Type B pancreatic cell (in vitro differentiated cells): ENCODE results near the gene OXCT2. TPM values are rescaled to one million over a fixed set of nuclear protein-coding genes. Genes with fewer than 3 reads are reported as not detected.
A peak's percentile ranks its signal among the peaks of the same experiment; 100 is the strongest.

ENCODE experiments used
- DNase-seq: peaks from one replicate; pipeline ENCODE4 v3.0.0; 2021; ENCODE audit warnings: mixed read lengths; ENCODE audit not compliant: unreplicated experiment; ENCODE audit errors: extremely low spot score
- H3K27ac Mint-ChIP-seq: 2 replicates; pipeline ENCODE4 v1.8.0; 2021; ENCODE audit warnings: mild to moderate bottlenecking, mixed read lengths
- H3K27me3 Mint-ChIP-seq: 2 replicates; pipeline ENCODE4 v1.8.0; 2021; ENCODE audit warnings: mixed read lengths
- H3K36me3 Mint-ChIP-seq: 2 replicates; pipeline ENCODE4 v1.8.0; 2021; ENCODE audit warnings: mixed read lengths
- H3K4me1 Mint-ChIP-seq: one replicate; pipeline ENCODE4 v1.8.0; 2021; ENCODE audit warnings: mixed read lengths; ENCODE audit not compliant: unreplicated experiment
- H3K4me3 Mint-ChIP-seq: 2 replicates; pipeline ENCODE4 v1.8.0; 2021; ENCODE audit warnings: mild to moderate bottlenecking, mixed read lengths
- H3K9me3 Mint-ChIP-seq: 2 replicates; pipeline ENCODE4 v1.8.0; 2021; ENCODE audit warnings: mixed read lengths
- total RNA-seq: library from RNA; stranded (reverse); gene quantifications from 2 replicates; pipeline ENCODE4 v1.2.1, GENCODE V29; 2021; ENCODE audit warnings: low replicate concordance
- TF ChIP-seq, protein P1 (sequence below): fragments of 200-600 bp; sonication (generic); conservative IDR thresholded peaks from 2 replicates; pipeline ENCODE4 v1.5.0; 2021; ENCODE audit warnings: antibody characterized with exemption, mild to moderate bottlenecking

Gene OXCT2
- total RNA-seq, 1 donor from 2014 or later: 0.65 TPM

DNA sequence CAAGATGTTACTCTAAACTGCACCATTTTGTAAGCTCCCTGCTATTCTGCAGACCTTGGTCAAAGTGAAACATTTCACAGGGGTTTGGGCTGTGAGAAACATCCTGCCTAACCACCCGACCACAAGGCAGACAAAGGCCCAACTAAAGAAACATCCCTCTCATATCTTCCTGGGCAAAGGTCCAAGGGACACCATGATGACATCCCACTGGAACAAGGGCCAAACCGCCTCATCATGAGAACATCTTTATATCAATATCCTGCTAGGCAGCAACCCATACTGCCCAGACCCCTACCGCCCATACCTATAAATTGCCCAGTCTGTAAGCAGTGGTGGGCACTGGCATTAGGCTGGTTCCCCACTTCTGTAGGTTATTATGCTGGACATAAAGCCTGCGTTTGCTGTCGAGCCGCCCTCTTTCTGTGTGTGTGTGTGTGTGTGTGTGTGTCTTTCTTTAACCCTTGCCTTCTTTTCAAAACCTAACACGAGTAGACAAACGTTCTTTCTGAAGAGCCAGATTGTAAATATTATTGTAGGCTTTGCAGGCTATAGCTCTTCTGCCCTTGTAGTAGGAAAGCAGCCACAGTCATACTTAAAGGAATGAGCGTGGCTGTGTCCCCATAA is 33.5 kb downstream of the OXCT2 start:
- TF ChIP-seq, protein P1, sequence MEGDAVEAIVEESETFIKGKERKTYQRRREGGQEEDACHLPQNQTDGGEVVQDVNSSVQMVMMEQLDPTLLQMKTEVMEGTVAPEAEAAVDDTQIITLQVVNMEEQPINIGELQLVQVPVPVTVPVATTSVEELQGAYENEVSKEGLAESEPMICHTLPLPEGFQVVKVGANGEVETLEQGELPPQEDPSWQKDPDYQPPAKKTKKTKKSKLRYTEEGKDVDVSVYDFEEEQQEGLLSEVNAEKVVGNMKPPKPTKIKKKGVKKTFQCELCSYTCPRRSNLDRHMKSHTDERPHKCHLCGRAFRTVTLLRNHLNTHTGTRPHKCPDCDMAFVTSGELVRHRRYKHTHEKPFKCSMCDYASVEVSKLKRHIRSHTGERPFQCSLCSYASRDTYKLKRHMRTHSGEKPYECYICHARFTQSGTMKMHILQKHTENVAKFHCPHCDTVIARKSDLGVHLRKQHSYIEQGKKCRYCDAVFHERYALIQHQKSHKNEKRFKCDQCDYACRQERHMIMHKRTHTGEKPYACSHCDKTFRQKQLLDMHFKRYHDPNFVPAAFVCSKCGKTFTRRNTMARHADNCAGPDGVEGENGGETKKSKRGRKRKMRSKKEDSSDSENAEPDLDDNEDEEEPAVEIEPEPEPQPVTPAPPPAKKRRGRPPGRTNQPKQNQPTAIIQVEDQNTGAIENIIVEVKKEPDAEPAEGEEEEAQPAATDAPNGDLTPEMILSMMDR: no peak
- Mint-ChIP-seq H3K27me3 (peaks cover 48% of the 10 kb centered on the region), H3K27ac (no peak overlapping the region), H3K4me1 (peaks cover 14% of the 10 kb centered on the region), H3K9me3 (no peaks in the 10 kb centered on the region), H3K4me3 (peak overlapping the region; percentile 55), H3K36me3 (peaks cover 15% of the 10 kb centered on the region)
- DNase-seq: no peak

GRCh38 chr1:39735731-39736130 is 35.4 kb downstream of the OXCT2 start:
- Mint-ChIP-seq H3K9me3 (no peaks in the 10 kb centered on the region), H3K4me3 (no peak overlapping the region), H3K27me3 (peaks cover 59% of the 10 kb centered on the region), H3K36me3 (peaks cover 9% of the 10 kb centered on the region), H3K27ac (no peak overlapping the region), H3K4me1 (peaks cover 14% of the 10 kb centered on the region)
- DNase-seq: no peak
- TF ChIP-seq, protein P1: no peak

- no peak for DNase-seq
- TF ChIP-seq, protein P1: no peak
- Mint-ChIP-seq H3K4me1 (no peaks in the 10 kb centered on the region), H3K27me3 (peaks cover 84% of the 10 kb centered on the region), H3K9me3 (no peaks in the 10 kb centered on the region), H3K4me3 (no peak overlapping the region), H3K36me3 (no peaks in the 10 kb centered on the region), H3K27ac (no peak overlapping the region)
These were observed 38.0 kb downstream of the OXCT2 start for GRCh38 chr1:39733161-39733560.

GRCh38 chr1:39732730-39733129 is 38.4 kb downstream of the OXCT2 start:
- H3K36me3 Mint-ChIP-seq: no peaks in the 10 kb centered on the region
- TF ChIP-seq, protein P1: no peak
- no peaks in the 10 kb centered on the region for H3K9me3 Mint-ChIP-seq
- H3K27ac Mint-ChIP-seq: no peak overlapping the region
- peaks cover 89% of the 10 kb centered on the region for H3K27me3 Mint-ChIP-seq
- H3K4me3 Mint-ChIP-seq: no peak overlapping the region
- DNase-seq: no peak
- no peaks in the 10 kb centered on the region for H3K4me1 Mint-ChIP-seq

DNA sequence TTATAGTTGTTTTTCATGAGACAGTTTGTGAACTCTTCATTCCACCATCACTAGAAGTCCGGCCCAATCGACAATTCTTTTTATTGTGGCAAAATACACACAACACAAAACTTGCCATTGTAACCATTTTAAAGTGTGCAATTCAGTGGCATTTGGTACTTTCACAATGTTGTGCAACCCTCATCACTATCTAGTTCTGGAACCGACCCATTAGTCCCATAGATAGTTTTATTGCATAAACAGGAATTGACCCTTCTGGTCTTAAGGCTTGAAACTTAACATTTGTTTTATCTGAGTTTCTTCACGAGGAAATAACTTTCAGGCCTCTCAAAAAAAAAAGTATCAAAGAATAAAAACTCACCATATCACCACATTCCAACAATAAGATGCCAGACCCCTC is 41.3 kb downstream of the OXCT2 start:
- DNase-seq: no peak
- Mint-ChIP-seq H3K9me3 (no peaks in the 10 kb centered on the region), H3K4me1 (no peaks in the 10 kb centered on the region), H3K36me3 (no peaks in the 10 kb centered on the region), H3K27me3 (peaks cover 90% of the 10 kb centered on the region), H3K4me3 (no peak overlapping the region), H3K27ac (no peak overlapping the region)
- TF ChIP-seq, protein P1: no peak
